GM19467 (cell line): ENCODE data around the gene CLK3.
"Not testable (repeated sequence)": the region's sequence is repeated elsewhere in the genome, so short reads cannot be mapped to it uniquely, and the experiment has no call there.

Experiments used
- ATAC-seq: cut with Tn5 transposase; IDR thresholded peaks from one replicate; pipeline ENCODE4 v1.9.1; 2021; ENCODE audit warnings: mild to moderate bottlenecking, moderate library complexity; ENCODE audit not compliant: unreplicated experiment

The CLK3 gene

GRCh38 chr15:74641151-74641550 lies 25.5 kb downstream of the CLK3 start:
- no peak for ATAC-seq

GRCh38 chr15:74642348-74642733 lies 26.7 kb downstream of the CLK3 start:
- no peak for ATAC-seq

GRCh38 chr15:74642734-74643664 lies 27.4 kb downstream of the CLK3 start:
- ATAC-seq, result no peak

- no peak for ATAC-seq
Measured at GRCh38 chr15:74643665-74644204, 28.1 kb downstream of the CLK3 start.

GRCh38 chr15:74646480-74646879 lies 30.8 kb downstream of the CLK3 start:
- ATAC-seq, result no peak

GRCh38 chr15:74648051-74648842 lies 32.6 kb downstream of the CLK3 start:
- no peak for ATAC-seq

- ATAC-seq, result no peak
Measured at GRCh38 chr15:74651242-74651741, 35.7 kb downstream of the CLK3 start.

- ATAC-seq, result no peak
Measured at GRCh38 chr15:74653426-74654102, 37.9 kb downstream of the CLK3 start.

GRCh38 chr15:74655424-74655823 lies 39.8 kb downstream of the CLK3 start:
- no peak for ATAC-seq

GRCh38 chr15:74656935-74657535 lies 41.4 kb downstream of the CLK3 start:
- no peak for ATAC-seq

- ATAC-seq, result no peak
Measured at GRCh38 chr15:74657846-74658245, 42.2 kb downstream of the CLK3 start.

GRCh38 chr15:74661280-74661679 lies 45.6 kb downstream of the CLK3 start:
- not testable (repeated sequence) for ATAC-seq

- ATAC-seq, result no peak
Measured at GRCh38 chr15:74662064-74662860, 46.6 kb downstream of the CLK3 start.

GRCh38 chr15:74663303-74664027 lies 47.8 kb downstream of the CLK3 start:
- no peak for ATAC-seq

- no peak for ATAC-seq
Measured at GRCh38 chr15:74664028-74664616, 48.5 kb downstream of the CLK3 start.

GRCh38 chr15:74664670-74665069 lies 49.0 kb downstream of the CLK3 start:
- ATAC-seq, result no peak

- no peak for ATAC-seq
Measured at GRCh38 chr15:74667975-74668374, 52.3 kb downstream of the CLK3 start.

GRCh38 chr15:74669627-74670026 lies 54.0 kb downstream of the CLK3 start:
- ATAC-seq, result no peak

GRCh38 chr15:74674161-74674560 lies 58.5 kb downstream of the CLK3 start:
- no peak for ATAC-seq
